ENCODE data around the gene LSM11. TPM values are rescaled to one million over a fixed set of nuclear protein-coding genes. Genes with fewer than 3 reads are reported as not detected.

Gene LSM11
- total RNA-seq: 2.2 and 3.2 TPM in 2 replicates

DNA sequence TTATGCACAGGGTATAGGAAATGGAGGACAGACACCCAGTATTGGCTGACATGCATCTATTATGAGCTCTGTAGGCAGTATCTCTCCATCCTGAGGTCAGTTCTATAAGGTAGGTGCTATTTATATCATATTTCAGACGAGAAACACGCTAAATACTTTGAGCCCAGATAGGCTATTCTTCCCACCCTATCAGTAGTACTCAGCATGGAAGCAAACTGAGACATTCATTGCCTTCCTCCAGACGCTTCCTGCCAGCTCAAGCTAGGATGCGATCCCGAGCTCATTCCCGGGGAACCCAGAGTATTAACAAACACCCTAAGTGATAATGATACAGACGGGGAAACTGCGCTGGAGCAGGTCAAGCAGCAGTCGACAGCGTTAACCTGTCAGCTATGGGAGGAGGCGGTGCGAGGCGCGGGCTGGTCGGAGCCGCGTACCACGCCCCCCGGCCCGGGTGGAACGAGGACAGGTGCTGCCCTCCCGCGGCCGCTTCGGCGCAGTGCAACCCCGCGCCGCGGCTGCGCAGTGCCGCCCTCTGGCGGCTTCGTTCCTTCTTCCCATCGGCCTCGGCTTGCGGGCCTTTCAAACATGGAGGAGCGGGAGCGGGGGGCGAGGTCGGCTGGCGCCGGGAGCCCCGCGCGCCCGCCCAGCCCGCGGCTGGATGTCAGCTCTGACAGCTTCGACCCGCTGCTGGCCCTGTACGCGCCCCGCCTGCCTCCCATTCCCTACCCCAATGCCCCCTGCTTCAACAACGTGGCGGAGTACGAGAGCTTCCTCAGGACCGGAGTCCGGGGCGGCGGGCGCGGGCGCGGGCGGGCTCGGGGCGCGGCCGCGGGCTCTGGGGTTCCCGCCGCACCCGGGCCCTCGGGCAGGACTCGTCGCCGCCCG, at the start of gene LSM11:
Gene LSM11, plus strand, starts transcription at position 550 of the 888 bp plus-strand sequence. Its CDS starts 39 bp downstream, at position 589.

DNA sequence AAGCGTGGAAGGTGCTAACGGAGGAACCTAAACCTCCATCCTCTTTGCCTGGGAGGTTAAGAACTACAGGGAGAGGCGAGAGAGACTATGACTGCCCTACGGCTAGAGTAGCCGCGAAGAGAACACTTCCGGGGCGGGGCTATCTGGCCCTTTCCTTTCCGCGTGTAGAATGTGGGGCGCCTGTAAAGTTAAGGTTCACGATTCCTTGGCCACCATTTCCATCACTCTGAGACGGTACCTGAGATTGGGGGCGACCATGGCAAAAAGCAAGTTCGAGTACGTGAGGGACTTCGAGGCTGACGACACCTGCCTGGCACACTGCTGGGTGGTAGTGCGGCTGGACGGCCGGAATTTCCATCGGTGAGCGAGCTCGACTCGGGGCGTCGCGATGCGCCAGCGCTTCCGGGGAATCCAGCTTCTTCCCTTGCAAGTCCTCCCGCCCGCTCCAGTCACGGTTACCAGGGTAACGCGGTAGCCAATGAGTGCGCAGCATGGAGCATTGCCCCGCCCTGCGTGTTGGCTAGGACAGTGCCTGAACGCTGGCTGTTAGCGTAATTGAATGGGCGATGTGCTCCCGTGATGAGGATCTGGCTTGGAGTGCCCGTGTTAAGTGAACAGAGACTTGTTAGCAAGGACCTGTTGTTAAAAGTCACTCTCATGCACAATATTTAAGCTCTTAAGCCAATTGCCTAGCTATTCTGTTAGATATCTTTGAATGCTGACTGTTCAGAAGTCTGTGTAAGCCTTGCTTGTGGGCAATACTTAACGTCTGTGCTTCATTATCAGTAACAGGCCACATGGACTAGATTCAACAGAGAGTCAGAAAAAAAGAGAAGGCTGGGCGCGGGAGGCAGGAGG, 12.0 kb upstream of the LSM11 start, which contains the start of gene THG1L:
Gene THG1L, plus strand, starts transcription at position 149 of the 858 bp plus-strand sequence. Its CDS starts 21 bp downstream, at position 170.

Other genes starting within 250 kb of the LSM11 start
- 6.5 and 6.8 TPM in 2 replicates for gene ADAM19, start 167.9 kb upstream of the LSM11 start, total RNA-seq
- not detected in 2 replicates for gene SOX30, start 91.3 kb upstream of the LSM11 start, total RNA-seq
- gene C5orf52, start 72.2 kb upstream of the LSM11 start, total RNA-seq: not detected in 2 replicates
- gene THG1L, start 12.3 kb upstream of the LSM11 start, total RNA-seq: 20.7 and 24.0 TPM in 2 replicates
- 89.2 and 109 TPM in 2 replicates for gene CLINT1, start 115.4 kb downstream of the LSM11 start, total RNA-seq

Data from aortic smooth muscle cell (primary cell).